BE2C (cell line): ENCODE measurements around the gene SGK1.
"Not testable (repeated sequence)": the region's sequence is repeated elsewhere in the genome, so short reads cannot be mapped to it uniquely, and the experiment has no call there.

Source experiments
- DNase-seq: peaks from one replicate; pipeline ENCODE4 v3.0.0-alpha.2; 2020
- H3K27me3 ChIP-seq: fragments of 250-450 bp; sonication (Bioruptor Pico); 2 replicates; pipeline ENCODE4 v1.5.1; 2020; ENCODE audit warnings: mild to moderate bottlenecking
- H3K36me3 ChIP-seq: fragments of 250-450 bp; sonication (Bioruptor Pico); 2 replicates; pipeline ENCODE4 v1.5.1; 2020; ENCODE audit warnings: mild to moderate bottlenecking
- H3K4me1 ChIP-seq: fragments of 250-450 bp; sonication (Bioruptor Pico); 2 replicates; pipeline ENCODE4 v1.5.1; 2020
- H3K4me3 ChIP-seq: 2 replicates; pipeline ENCODE4 v1.5.1; 2011; ENCODE audit warnings: low read depth, low read length
- H3K9me3 ChIP-seq: fragments of 250-450 bp; sonication (Bioruptor Pico); 2 replicates; pipeline ENCODE4 v1.5.1; 2020
- TF ChIP-seq, protein P1 (sequence below): IDR thresholded peaks from 2 replicates; pipeline ENCODE4 v1.5.1; 2012; ENCODE audit warnings: mild to moderate bottlenecking, low read depth, low read length

Gene SGK1

GRCh38 chr6:134196568-134197193 lies 121.2 kb downstream of the SGK1 start:
- H3K9me3 ChIP-seq: no peaks in the 10 kb centered on the region; the same call in 1 of the 2 replicates
- no peaks in the 10 kb centered on the region for H3K27me3 ChIP-seq
- H3K36me3 ChIP-seq: no peaks in the 10 kb centered on the region
- H3K4me1 ChIP-seq: peaks cover 5% of the 10 kb centered on the region; the same call in 1 of the 2 replicates
- TF ChIP-seq, protein P1, sequence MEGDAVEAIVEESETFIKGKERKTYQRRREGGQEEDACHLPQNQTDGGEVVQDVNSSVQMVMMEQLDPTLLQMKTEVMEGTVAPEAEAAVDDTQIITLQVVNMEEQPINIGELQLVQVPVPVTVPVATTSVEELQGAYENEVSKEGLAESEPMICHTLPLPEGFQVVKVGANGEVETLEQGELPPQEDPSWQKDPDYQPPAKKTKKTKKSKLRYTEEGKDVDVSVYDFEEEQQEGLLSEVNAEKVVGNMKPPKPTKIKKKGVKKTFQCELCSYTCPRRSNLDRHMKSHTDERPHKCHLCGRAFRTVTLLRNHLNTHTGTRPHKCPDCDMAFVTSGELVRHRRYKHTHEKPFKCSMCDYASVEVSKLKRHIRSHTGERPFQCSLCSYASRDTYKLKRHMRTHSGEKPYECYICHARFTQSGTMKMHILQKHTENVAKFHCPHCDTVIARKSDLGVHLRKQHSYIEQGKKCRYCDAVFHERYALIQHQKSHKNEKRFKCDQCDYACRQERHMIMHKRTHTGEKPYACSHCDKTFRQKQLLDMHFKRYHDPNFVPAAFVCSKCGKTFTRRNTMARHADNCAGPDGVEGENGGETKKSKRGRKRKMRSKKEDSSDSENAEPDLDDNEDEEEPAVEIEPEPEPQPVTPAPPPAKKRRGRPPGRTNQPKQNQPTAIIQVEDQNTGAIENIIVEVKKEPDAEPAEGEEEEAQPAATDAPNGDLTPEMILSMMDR: no peak
- H3K4me3 ChIP-seq: no peak overlapping the region
- no peak for DNase-seq

DNA sequence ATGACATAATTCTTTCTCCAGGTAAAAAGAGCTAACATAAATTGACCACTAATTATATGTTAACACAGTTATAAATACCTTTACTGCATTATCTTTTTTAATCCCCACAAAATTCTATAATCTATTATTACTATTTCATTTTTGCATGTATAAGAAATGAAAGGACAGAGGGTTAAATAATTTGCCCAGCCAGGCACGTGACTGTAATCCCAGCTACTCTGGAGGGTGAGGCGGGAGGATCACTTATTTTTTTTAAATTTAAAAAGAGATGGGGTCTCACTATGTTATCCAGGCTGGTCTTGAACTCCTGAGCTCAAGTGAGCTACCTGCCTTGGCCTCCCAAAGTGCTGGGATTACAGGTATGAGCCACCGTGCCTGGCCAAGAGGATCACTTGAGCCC lies 121.9 kb downstream of the SGK1 start:
- Histone ChIP-seq H3K4me1 (peaks cover 5% of the 10 kb centered on the region; the same call in 1 of the 2 replicates), H3K36me3 (no peaks in the 10 kb centered on the region), H3K27me3 (no peaks in the 10 kb centered on the region), H3K9me3 (no peaks in the 10 kb centered on the region; the same call in 1 of the 2 replicates), H3K4me3 (no peak overlapping the region)
- TF ChIP-seq, protein P1: no peak
- DNase-seq: no peak

GRCh38 chr6:134195164-134195906 lies 122.6 kb downstream of the SGK1 start:
- peaks cover 5% of the 10 kb centered on the region; the same call in 1 of the 2 replicates for H3K4me1 ChIP-seq
- TF ChIP-seq, protein P1: no peak
- no peak for DNase-seq

DNA sequence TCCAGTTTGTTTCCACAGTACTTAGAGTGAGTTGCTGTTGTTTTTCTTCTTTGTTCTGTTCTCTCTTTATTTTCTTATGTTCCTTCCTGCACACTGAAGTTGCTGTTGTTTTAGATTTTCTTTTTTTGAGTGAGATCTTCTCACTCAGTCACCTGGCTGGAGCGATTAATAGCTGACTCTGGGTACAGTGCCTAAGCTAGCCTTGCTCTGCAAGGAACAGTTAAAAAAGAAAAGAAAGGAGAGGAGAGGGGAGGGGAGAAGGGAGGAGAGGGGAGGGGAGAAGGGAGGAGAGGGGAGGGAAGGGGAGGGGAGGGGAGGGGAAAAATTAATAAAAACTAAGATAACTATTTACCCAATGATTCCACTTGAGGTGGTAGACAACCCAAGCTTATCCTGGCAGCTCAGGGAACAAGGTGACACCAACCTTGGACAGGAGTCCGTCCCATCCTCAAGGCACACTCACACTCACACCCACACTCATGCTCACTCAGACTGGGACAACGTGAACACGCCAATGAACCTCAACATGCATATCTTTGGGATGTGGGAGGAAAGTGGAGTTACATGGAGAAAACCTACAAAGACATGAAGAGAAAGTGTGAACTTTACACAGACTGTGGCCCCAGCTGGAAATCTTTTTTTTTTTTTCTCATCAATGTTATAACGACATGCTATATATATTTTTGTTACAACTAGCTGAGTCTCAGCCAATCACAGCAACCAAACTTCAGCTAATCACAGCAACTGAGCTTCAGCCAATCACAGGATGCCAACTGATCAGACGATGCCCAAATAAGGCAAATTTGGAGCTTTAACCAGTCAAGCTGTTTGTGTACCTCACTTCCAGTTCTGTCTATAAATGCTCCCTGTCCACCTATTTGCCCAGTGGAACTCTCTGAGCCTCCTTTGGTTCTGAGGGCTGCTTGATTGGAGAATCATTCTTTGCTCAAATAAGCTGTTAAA lies 124.1 kb downstream of the SGK1 start:
- H3K4me3 ChIP-seq: no peak overlapping the region

More at GRCh38 chr6:134195164-134195906, 122.6 kb downstream of the SGK1 start:
- H3K9me3 ChIP-seq: no peaks in the 10 kb centered on the region; the same call in 1 of the 2 replicates
- H3K4me3 ChIP-seq: no peak overlapping the region
- no peaks in the 10 kb centered on the region for H3K27me3 ChIP-seq
- H3K36me3 ChIP-seq: no peaks in the 10 kb centered on the region

DNA sequence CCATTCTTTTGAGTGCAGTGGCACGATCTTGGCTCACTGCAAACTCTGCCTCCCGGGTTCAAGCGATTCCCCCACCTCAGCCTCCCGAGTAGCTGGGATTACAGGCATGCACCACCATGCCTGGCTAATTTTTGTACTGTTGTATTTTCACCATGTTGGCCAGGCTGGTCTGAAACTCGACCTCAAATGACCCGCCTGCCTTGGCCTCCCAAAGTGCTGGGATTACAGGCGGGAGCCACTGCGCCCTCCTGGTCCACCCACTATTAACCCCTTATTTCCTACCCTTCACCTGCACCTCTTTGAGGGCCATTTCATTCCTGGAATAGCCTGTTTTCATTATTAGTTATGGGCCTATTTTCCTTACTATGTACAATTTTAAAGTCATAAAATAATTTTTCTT lies 125.3 kb downstream of the SGK1 start:
- H3K27me3 ChIP-seq, DNase-seq, H3K4me1 ChIP-seq, H3K4me3 ChIP-seq, H3K36me3 ChIP-seq, H3K9me3 ChIP-seq: not testable (repeated sequence)

More for the DNA sequence above, 124.1 kb downstream of the SGK1 start:
- peaks cover 5% of the 10 kb centered on the region; the same call in 1 of the 2 replicates for H3K4me1 ChIP-seq
- no peaks in the 10 kb centered on the region; the same call in 1 of the 2 replicates for H3K9me3 ChIP-seq
- no peaks in the 10 kb centered on the region for H3K27me3 ChIP-seq
- H3K36me3 ChIP-seq: no peaks in the 10 kb centered on the region
- no peak for DNase-seq
- TF ChIP-seq, protein P1: no peak

DNA sequence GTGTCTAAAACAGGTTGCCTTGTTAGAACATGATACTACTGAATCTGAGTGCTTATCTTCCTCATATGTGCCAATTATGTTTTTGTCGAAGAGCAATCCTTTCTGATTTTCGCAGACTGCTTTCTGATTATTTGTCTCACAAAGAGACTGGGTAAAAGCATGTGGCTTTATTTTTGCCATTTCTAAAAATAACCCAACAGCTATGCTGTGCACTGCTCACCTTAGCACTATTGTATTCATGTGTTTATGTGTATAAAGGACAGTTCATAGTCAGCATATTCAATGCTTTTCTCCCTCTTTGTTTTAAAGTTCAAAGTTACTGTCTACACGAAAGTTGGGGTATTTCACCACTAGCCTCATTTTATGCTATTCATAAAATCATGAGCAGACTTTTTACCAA lies 127.0 kb downstream of the SGK1 start:
- no peaks in the 10 kb centered on the region for H3K27me3 ChIP-seq
- TF ChIP-seq, protein P1: no peak
- DNase-seq: no peak
- peaks cover 5% of the 10 kb centered on the region; the same call in 1 of the 2 replicates for H3K4me1 ChIP-seq
- H3K9me3 ChIP-seq: no peaks in the 10 kb centered on the region; the same call in 1 of the 2 replicates
- H3K4me3 ChIP-seq: no peak overlapping the region
- no peaks in the 10 kb centered on the region for H3K36me3 ChIP-seq
